Tibial nerve (tissue), 4 donors: ENCODE measurements around the gene AGAP3.

Source experiments
- EP300 ChIP-seq, 2 donors: sonication (generic); formaldehyde crosslinking; IDR thresholded peaks; one replicate each; pipeline ENCODE4 v1.6.1; 2017; ENCODE audit warnings: antibody characterized with exemption in 2 of 2, mild to moderate bottlenecking in 1 of 2
- POLR2A ChIP-seq, 2 donors: fragments of 450-650 bp; IDR thresholded peaks; one replicate each; pipeline ENCODE4 v1.6.1; 2017; ENCODE audit warnings: antibody characterized with exemption in 2 of 2, mild to moderate bottlenecking in 2 of 2, moderate library complexity in 2 of 2
- TF ChIP-seq, protein P1 (sequence below), 5 experiments: fragments of 200-600 bp in 3 of 5; fragments of 450-650 bp in 2 of 5; sonication (generic) in 3 of 5; IDR thresholded peaks; one replicate each; pipeline ENCODE4 v1.5.1; 2016 to 2019; ENCODE audit warnings: antibody characterized with exemption in 5 of 5, mild to moderate bottlenecking in 3 of 5, moderate library complexity in 2 of 5

DNA sequence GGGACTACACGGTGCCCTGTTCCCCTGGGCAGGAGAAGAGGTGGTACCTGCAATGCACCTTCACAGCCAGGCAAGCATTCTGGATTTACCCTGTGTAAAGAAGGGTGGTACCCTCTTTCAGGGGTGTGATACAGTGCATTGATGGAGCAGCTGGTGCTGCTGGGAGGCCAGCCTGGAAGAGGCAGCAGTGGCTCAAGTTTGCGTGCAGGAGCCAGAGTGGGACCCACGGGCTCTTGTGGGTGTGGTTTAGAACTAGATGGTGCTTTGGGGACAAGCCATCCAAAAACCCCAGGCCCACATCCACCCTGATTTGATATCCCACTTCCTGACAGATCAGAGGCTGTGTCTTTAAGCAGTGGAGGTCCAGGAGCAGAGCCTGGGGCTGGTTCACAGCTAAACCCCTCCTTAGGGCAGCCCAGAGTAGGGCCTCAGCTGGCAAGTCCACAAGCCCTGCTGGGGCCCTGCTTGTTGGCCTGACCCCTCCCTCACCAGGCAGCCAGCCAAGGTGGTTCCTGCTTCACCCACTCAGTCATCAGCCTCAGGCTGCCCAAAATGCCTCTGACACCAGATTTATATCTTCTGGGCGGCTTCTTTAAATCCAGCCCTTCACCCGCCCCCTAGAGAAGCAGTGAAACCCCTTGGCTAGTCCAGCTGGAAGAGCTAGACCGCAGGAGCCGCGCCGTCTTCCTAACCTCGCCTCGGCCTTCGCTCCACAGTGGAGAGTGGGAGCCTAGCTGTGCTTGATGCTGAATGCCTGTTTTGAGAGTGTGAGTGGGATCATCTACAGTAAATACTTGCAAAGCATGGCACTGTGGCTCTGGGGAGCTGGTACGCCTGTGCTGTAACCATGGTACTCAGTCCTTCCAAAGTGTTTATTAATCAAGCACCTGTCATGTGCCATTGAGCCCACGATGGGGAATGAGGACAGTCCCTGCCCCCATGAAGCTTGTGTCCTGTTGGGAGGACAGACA, 39.4 kb upstream of the AGAP3 start:
- TF ChIP-seq POLR2A (IDR thresholded peaks at IDR 0.05) = no peak
- no peak for TF ChIP-seq EP300 (IDR thresholded peaks at IDR 0.05)
- TF ChIP-seq, protein P1, sequence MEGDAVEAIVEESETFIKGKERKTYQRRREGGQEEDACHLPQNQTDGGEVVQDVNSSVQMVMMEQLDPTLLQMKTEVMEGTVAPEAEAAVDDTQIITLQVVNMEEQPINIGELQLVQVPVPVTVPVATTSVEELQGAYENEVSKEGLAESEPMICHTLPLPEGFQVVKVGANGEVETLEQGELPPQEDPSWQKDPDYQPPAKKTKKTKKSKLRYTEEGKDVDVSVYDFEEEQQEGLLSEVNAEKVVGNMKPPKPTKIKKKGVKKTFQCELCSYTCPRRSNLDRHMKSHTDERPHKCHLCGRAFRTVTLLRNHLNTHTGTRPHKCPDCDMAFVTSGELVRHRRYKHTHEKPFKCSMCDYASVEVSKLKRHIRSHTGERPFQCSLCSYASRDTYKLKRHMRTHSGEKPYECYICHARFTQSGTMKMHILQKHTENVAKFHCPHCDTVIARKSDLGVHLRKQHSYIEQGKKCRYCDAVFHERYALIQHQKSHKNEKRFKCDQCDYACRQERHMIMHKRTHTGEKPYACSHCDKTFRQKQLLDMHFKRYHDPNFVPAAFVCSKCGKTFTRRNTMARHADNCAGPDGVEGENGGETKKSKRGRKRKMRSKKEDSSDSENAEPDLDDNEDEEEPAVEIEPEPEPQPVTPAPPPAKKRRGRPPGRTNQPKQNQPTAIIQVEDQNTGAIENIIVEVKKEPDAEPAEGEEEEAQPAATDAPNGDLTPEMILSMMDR (IDR thresholded peaks at IDR 0.05) = no peak
